Peyer's patch (tissue), 4 donors: ENCODE data around the gene LIPM.

ENCODE experiments used
- POLR2A ChIP-seq, 2 donors: fragments of 450-650 bp; IDR thresholded peaks; one replicate each; pipeline ENCODE4 v1.5.1; 2017; ENCODE audit warnings: antibody characterized with exemption in 2 of 2, mild to moderate bottlenecking in 2 of 2, moderate library complexity in 2 of 2
- TF ChIP-seq, protein P1 (sequence below), 6 experiments: fragments of 450-650 bp in 4 of 6; fragments of 200-600 bp in 2 of 6; sonication (generic) in 1 of 6; IDR thresholded peaks; one replicate each; pipeline ENCODE4 v1.5.1; 2017 to 2019; ENCODE audit warnings: antibody characterized with exemption in 6 of 6, mild to moderate bottlenecking in 3 of 6, moderate library complexity in 1 of 6

- TF ChIP-seq, protein P1, sequence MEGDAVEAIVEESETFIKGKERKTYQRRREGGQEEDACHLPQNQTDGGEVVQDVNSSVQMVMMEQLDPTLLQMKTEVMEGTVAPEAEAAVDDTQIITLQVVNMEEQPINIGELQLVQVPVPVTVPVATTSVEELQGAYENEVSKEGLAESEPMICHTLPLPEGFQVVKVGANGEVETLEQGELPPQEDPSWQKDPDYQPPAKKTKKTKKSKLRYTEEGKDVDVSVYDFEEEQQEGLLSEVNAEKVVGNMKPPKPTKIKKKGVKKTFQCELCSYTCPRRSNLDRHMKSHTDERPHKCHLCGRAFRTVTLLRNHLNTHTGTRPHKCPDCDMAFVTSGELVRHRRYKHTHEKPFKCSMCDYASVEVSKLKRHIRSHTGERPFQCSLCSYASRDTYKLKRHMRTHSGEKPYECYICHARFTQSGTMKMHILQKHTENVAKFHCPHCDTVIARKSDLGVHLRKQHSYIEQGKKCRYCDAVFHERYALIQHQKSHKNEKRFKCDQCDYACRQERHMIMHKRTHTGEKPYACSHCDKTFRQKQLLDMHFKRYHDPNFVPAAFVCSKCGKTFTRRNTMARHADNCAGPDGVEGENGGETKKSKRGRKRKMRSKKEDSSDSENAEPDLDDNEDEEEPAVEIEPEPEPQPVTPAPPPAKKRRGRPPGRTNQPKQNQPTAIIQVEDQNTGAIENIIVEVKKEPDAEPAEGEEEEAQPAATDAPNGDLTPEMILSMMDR (IDR thresholded peaks at IDR 0.05): no peak
- no peak for TF ChIP-seq POLR2A (IDR thresholded peaks at IDR 0.05)
Observed at GRCh38 chr10:88800152-88801125, 2.1 kb upstream of the LIPM start.
